Kidney epithelial cell (primary cell): ENCODE results near the gene DMGDH. TPM values are rescaled to one million over a fixed set of nuclear protein-coding genes. Genes with fewer than 3 reads are reported as not detected.

Experiments used
- DNase-seq: peaks from one replicate; pipeline ENCODE4 v3.0.0-alpha.2; 2010; ENCODE audit warnings: low read depth
- H3K27me3 ChIP-seq: 2 replicates; pipeline ENCODE4 v1.6.0; 2011; ENCODE audit warnings: low read length; ENCODE audit not compliant: control insufficient read depth, insufficient read depth
- H3K36me3 ChIP-seq: 2 replicates; pipeline ENCODE4 v1.5.1; 2011; ENCODE audit warnings: low read length; ENCODE audit not compliant: control insufficient read depth, insufficient read depth
- H3K4me3 ChIP-seq: 2 replicates; pipeline ENCODE4 v1.5.1; 2011; ENCODE audit warnings: low read depth, mild to moderate bottlenecking, control low read depth, low read length
- total RNA-seq: library from RNA; depleted of rRNA; stranded (reverse); fragments of >200 nt; gene quantifications from 2 replicates; pipeline ENCODE4 v1.2.3, GENCODE V29; 2015
- TF ChIP-seq, protein P1 (sequence below): IDR thresholded peaks from 2 replicates; pipeline ENCODE4 v1.5.1; 2011; ENCODE audit warnings: mild to moderate bottlenecking, moderate library complexity, low read length, control low read depth, inconsistent platforms; ENCODE audit not compliant: insufficient read depth, poor library complexity, severe bottlenecking

The DMGDH gene
- total RNA-seq, 1 donor from 2014 or later = 4.2 TPM

DNA sequence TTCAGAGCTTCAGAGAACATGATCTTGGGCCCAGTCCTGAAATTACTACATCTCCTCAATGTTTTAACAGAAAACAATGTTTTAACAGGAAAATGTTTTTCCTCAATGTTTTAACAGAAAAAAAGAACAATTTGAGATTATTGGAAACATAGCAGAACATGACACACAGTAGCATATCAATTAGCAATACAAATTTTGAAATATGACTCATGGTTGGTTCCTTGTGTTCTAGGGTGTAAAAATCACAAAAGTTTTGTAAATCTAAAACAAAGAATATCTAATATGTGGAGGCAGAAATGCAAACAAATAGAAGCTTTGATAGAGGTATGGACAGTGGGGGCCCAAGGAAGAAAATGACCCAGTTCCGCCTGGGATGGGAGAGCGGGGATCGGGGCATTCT is 61.6 kb downstream of the DMGDH start:
- TF ChIP-seq, protein P1, sequence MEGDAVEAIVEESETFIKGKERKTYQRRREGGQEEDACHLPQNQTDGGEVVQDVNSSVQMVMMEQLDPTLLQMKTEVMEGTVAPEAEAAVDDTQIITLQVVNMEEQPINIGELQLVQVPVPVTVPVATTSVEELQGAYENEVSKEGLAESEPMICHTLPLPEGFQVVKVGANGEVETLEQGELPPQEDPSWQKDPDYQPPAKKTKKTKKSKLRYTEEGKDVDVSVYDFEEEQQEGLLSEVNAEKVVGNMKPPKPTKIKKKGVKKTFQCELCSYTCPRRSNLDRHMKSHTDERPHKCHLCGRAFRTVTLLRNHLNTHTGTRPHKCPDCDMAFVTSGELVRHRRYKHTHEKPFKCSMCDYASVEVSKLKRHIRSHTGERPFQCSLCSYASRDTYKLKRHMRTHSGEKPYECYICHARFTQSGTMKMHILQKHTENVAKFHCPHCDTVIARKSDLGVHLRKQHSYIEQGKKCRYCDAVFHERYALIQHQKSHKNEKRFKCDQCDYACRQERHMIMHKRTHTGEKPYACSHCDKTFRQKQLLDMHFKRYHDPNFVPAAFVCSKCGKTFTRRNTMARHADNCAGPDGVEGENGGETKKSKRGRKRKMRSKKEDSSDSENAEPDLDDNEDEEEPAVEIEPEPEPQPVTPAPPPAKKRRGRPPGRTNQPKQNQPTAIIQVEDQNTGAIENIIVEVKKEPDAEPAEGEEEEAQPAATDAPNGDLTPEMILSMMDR = no peak
- DNase-seq = no peak
- H3K4me3 ChIP-seq = no peak overlapping the region
- H3K36me3 ChIP-seq = no peaks in the 10 kb centered on the region
- no peaks in the 10 kb centered on the region for H3K27me3 ChIP-seq

DNA sequence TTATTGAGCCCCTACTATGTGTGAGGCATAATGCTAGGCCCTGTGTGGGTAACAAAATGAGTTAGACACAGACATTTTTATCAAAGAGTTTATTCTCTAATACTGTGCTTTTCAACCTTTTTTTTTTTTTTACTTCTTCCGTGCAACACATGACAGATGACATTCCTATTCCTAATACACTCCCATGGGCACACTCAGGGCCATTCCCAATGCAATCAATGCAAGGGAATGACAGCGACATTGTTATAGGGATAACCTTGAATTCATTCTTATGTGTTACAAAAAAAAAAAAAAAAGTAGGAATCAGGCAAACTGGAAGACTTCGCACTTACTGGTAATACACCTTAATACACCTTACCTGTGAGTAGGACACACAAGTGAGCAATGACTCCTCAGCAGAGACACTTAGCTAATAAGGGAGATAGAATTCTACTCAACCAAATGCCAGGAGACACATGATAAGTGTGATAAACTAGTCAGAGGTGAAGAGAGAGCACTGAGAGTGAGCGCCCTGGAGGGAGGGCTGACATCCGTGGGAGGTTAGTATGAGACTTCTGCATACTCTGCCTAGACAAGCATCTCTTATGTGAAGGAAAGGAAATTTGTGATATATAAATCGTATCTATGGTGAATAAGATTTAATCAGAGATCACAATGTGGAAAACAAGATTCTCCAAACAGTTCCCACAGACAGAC is 63.4 kb downstream of the DMGDH start:
- no peaks in the 10 kb centered on the region for H3K36me3 ChIP-seq
- TF ChIP-seq, protein P1 = no peak
- no peak for DNase-seq
- H3K27me3 ChIP-seq = no peaks in the 10 kb centered on the region
- H3K4me3 ChIP-seq = no peak overlapping the region

DNA sequence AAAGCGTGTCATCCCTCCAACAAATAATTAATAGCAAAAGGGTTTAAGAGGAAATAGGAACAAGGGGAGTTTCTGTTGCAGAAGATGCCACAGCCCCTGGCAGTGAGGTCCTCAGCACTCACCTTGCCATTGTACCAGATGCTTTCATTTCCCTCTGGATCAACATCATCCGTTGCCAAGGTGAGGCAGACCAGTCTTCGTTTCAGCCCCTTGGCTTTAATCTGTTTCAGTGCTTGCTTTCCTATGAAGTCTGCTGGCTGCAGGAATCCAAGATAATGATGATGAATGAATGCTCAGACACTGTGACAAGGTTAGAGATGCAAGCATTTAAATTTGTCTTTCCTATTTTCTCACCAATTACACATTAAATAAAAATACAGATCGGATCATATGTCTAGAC is 64.3 kb downstream of the DMGDH start:
- H3K36me3 ChIP-seq = no peaks in the 10 kb centered on the region
- no peak overlapping the region for H3K4me3 ChIP-seq
- no peaks in the 10 kb centered on the region for H3K27me3 ChIP-seq
- no peak for DNase-seq
- TF ChIP-seq, protein P1 = no peak

DNA sequence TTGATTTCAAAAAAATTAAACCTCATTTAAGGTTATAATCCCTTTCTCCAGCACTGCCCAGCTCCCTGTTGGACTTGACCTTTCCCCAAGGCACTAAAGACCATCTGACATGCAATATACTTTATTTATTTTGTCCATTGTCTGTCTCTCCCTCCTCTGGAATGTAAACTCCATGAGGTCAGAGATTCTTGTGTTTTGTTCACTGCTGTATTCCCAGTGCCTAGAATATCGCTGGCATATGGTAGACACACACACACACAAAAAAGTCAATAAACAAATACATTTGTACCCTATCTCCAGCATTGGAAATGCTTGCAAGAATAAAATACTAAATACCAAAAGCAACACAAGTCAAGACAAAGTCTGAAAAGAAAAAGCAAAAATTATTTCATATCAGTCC is 67.1 kb downstream of the DMGDH start:
- no peak for DNase-seq
- no peaks in the 10 kb centered on the region for H3K36me3 ChIP-seq
- no peak overlapping the region for H3K4me3 ChIP-seq
- H3K27me3 ChIP-seq = no peaks in the 10 kb centered on the region
- TF ChIP-seq, protein P1 = no peak

DNA sequence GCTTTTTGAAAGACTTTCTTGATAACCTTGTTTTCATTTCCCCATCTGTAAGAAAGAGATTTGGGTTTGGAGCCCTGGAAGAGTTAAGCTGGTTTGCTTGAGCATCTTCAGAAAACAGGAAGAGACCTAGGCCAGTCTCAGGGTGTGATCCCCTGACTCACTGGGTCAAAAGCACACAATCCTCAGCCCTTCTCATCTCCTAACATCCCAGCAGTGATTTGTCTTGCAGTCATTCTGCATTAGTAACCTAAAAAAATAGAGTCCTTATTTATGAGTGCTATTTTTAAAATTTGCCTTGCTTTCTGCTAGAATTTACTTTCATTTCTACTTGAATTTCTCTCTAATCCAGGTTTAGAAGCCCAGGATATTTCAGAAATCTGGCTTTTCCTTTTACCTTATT is 68.0 kb downstream of the DMGDH start:
- TF ChIP-seq, protein P1 = no peak
- no peaks in the 10 kb centered on the region for H3K36me3 ChIP-seq
- no peaks in the 10 kb centered on the region for H3K27me3 ChIP-seq
- H3K4me3 ChIP-seq = no peak overlapping the region
- DNase-seq = no peak

DNA sequence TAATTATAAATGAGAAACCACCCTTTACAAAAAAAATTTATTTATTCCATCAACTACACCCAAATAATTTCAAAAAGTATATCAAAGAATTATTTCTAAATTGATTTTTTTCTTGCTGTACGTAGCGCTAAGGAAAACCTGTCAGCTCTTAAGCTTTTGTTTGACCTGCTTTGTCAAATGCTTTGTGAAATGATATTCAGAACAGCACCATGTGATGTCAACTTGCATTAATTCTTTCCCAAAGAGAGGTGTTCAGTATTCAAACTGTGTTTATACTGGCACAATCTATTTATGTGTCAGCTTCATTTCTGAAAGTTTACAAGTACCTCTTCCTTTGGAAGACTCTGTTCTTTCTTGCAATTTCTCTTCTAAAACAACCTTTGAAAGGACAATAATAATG is 72.4 kb downstream of the DMGDH start:
- no peaks in the 10 kb centered on the region for H3K36me3 ChIP-seq
- H3K27me3 ChIP-seq = no peaks in the 10 kb centered on the region
- H3K4me3 ChIP-seq = no peak overlapping the region
- DNase-seq = no peak
- TF ChIP-seq, protein P1 = no peak
